ENCODE measurements around the gene EIF4A3. TPM values are rescaled to one million over a fixed set of nuclear protein-coding genes. Genes with fewer than 3 reads are reported as not detected.

The EIF4A3 gene
- total and polyA plus RNA-seq, 10 of the 15 experiments (the other 5 are each of a cell fraction or from before 2014, with no cell fraction given), result 53.3 to 225 (median 103) TPM

- TF ChIP-seq E2F8 (IDR thresholded peaks at IDR 0.05; ENCODE audit: low read depth, partially characterized antibody) (no peak), NR2F1 (conservative IDR thresholded peaks at IDR 0.05) (no peak), SUPT20H (IDR thresholded peaks at IDR 0.05; ENCODE audit: borderline replicate concordance, control insufficient read depth, low read depth, low read length) (no peak), STAT3 (IDR thresholded peaks at IDR 0.05; ENCODE audit: low read depth, low read length) (no peak), JUNB (IDR thresholded peaks at IDR 0.05) (no peak), RELB (IDR thresholded peaks at IDR 0.05; ENCODE audit: low read depth) (no peak), KDM1A (IDR thresholded peaks at IDR 0.05; ENCODE audit: borderline replicate concordance) (no peak), SMARCA5 (IDR thresholded peaks at IDR 0.05) (no peak), NFIC (IDR thresholded peaks at IDR 0.05; ENCODE audit: low read depth, low read length) (no peak), TAF1 (IDR thresholded peaks at IDR 0.05; ENCODE audit: borderline replicate concordance, low read depth, low read length) (no peak), POLR2AphosphoS5 (IDR thresholded peaks at IDR 0.05; ENCODE audit: low read length) (no peak), BRCA1 (IDR thresholded peaks at IDR 0.05; ENCODE audit: low read depth, low read length) (no peak), GATAD2B (conservative IDR thresholded peaks at IDR 0.05; ENCODE audit: low read depth) (no peak)
These were observed 7.2 kb upstream of the EIF4A3 start (continued) for GRCh38 chr17:80154166-80154565.
